Brain microvascular endothelial cell (primary cell): ENCODE results near the gene PLA2G2D.
"Not testable (repeated sequence)": the region's sequence is repeated elsewhere in the genome, so short reads cannot be mapped to it uniquely, and the experiment has no call there.

Experiments used
- DNase-seq: peaks from one replicate; pipeline ENCODE4 v3.0.0-alpha.2; 2020
- H3K27ac ChIP-seq: fragments of 250-450 bp; sonication (Bioruptor Pico); 2 replicates; pipeline ENCODE4 v1.5.1; 2020; ENCODE audit warnings: mild to moderate bottlenecking, moderate library complexity
- H3K27me3 ChIP-seq: fragments of 250-450 bp; sonication (Bioruptor Pico); replicated peaks from 2 replicates; pipeline ENCODE4 v1.5.1; 2020; ENCODE audit warnings: mild to moderate bottlenecking
- H3K36me3 ChIP-seq: fragments of 250-450 bp; sonication (Bioruptor Pico); replicated peaks from 2 replicates; pipeline ENCODE4 v1.5.1; 2020; ENCODE audit warnings: mild to moderate bottlenecking
- H3K4me3 ChIP-seq: 2 replicates; pipeline ENCODE4 v1.5.1; 2011; ENCODE audit warnings: low read depth, mild to moderate bottlenecking, control low read depth, low read length, moderate library complexity
- CTCF ChIP-seq: IDR thresholded peaks from 2 replicates; pipeline ENCODE4 v1.5.1; 2011; ENCODE audit warnings: low read depth, mild to moderate bottlenecking, moderate library complexity, low read length, control low read depth, inconsistent platforms; ENCODE audit errors: missing control alignments
- in situ Hi-C: cut with HindIII; loops from 2 replicates; pipeline ENCODE4 v1.10.0; 2017; ENCODE audit warnings: low sequenced_read_pairs, low pct_ligation_motif_present

Gene PLA2G2D

GRCh38 chr1:20137604-20138003, 18.3 kb upstream of the PLA2G2D start:
- in situ Hi-C loops = no loop called here
- DNase-seq = no peak
- no peaks in the 10 kb centered on the region for H3K27me3 ChIP-seq
- no peak for TF ChIP-seq CTCF
- H3K27ac ChIP-seq = no peak overlapping the region
- no peak overlapping the region for H3K4me3 ChIP-seq
- H3K36me3 ChIP-seq = no peaks in the 10 kb centered on the region

- no peaks in the 10 kb centered on the region for H3K27me3 ChIP-seq
- no peak for DNase-seq
- no peaks in the 10 kb centered on the region for H3K36me3 ChIP-seq
- TF ChIP-seq CTCF = no peak
- H3K4me3 ChIP-seq = no peak overlapping the region
- in situ Hi-C loops = no loop called here
- H3K27ac ChIP-seq = no peak overlapping the region
These were observed 17.7 kb upstream of the PLA2G2D start for GRCh38 chr1:20137055-20137454.

- Histone ChIP-seq H3K4me3 (no peak overlapping the region), H3K27me3 (no peaks in the 10 kb centered on the region), H3K27ac (no peak overlapping the region), H3K36me3 (no peaks in the 10 kb centered on the region)
- in situ Hi-C loops = no loop called here
- no peak for TF ChIP-seq CTCF
- no peak for DNase-seq
These were observed 16.9 kb upstream of the PLA2G2D start for GRCh38 chr1:20136249-20136648.

- Histone ChIP-seq H3K36me3 (no peaks in the 10 kb centered on the region), H3K4me3 (no peak overlapping the region), H3K27me3 (no peaks in the 10 kb centered on the region), H3K27ac (no peak overlapping the region)
- no peak for TF ChIP-seq CTCF
- no peak for DNase-seq
- in situ Hi-C loops = no loop called here
These were observed 15.7 kb upstream of the PLA2G2D start for GRCh38 chr1:20134995-20135394.

- H3K4me3 ChIP-seq, H3K27ac ChIP-seq, H3K27me3 ChIP-seq, H3K36me3 ChIP-seq, in situ Hi-C loops, DNase-seq: not testable (repeated sequence)
These were observed 11.2 kb upstream of the PLA2G2D start for GRCh38 chr1:20130518-20130917.

GRCh38 chr1:20126806-20127440, 7.6 kb upstream of the PLA2G2D start:
- no peak for DNase-seq
- TF ChIP-seq CTCF = no peak
- in situ Hi-C loops = no loop called here

More at GRCh38 chr1:20126806-20127440, 7.6 kb upstream of the PLA2G2D start:
- Histone ChIP-seq H3K27ac (no peak overlapping the region), H3K4me3 (no peak overlapping the region), H3K36me3 (no peaks in the 10 kb centered on the region), H3K27me3 (no peaks in the 10 kb centered on the region)
